ENCODE data around the gene ATG16L1.

Gene ATG16L1

DNA sequence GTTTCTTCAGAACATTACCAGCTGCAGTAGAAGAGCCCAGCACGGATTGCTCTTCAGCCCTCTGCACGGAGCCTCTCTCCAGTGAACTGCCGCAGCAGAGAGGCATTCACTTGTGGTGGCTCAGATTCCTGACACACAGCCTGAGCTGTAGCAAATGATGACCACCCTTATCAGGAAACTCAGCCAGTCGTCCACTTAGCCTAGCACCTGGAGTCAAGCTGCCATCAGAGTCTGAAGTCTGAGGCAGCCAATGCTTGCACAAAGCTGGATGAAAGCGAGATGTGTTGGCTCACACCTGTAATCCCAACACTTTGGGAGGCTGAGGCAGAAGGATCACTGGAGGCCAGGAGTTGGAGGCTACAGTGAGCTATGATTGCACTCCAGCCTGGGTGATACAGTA is 44.4 kb downstream of the ATG16L1 start:
- Histone ChIP-seq H3K27me3 (ENCODE audit: insufficient read depth, low read depth) (no peaks in the 10 kb centered on the region), H3K36me3 (ENCODE audit: insufficient read depth) (no peaks in the 10 kb centered on the region; the same call in 1 of the 2 replicates), H3K27ac (no peak overlapping the region)

DNA sequence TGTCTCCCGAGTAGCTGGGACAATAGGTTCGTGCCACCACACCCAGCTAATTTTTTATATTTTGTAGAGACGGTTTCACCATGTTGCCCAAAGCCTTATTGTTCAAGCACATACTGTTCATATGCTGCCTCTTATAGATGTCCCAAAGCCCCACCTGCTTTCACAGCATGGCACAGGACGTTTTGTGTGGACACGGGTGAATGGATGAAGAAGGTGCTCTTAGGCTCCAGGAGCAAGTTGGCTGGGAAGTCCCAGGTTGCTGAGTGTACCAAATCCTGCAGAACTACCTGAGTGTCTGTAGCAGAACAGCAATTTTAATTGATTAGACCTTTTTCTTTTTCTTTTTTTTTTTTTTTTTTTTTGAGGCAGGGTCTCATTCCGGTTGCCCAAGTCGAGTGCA is 45.6 kb downstream of the ATG16L1 start:
- TF ChIP-seq, protein P1, sequence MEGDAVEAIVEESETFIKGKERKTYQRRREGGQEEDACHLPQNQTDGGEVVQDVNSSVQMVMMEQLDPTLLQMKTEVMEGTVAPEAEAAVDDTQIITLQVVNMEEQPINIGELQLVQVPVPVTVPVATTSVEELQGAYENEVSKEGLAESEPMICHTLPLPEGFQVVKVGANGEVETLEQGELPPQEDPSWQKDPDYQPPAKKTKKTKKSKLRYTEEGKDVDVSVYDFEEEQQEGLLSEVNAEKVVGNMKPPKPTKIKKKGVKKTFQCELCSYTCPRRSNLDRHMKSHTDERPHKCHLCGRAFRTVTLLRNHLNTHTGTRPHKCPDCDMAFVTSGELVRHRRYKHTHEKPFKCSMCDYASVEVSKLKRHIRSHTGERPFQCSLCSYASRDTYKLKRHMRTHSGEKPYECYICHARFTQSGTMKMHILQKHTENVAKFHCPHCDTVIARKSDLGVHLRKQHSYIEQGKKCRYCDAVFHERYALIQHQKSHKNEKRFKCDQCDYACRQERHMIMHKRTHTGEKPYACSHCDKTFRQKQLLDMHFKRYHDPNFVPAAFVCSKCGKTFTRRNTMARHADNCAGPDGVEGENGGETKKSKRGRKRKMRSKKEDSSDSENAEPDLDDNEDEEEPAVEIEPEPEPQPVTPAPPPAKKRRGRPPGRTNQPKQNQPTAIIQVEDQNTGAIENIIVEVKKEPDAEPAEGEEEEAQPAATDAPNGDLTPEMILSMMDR (conservative IDR thresholded peaks at IDR 0.05; ENCODE audit: low read depth, low read length), result no peak
- H3K4me2 ChIP-seq, result no peak overlapping the region

More for the DNA sequence above, 44.4 kb downstream of the ATG16L1 start:
- no peaks in the 10 kb centered on the region for H3K79me2 ChIP-seq (ENCODE audit: insufficient read depth, low read depth)
- H3K4me2 ChIP-seq, result no peak overlapping the region
- no peak overlapping the region for H3K4me3 ChIP-seq (IDR thresholded peaks at IDR 0.05; ENCODE audit: insufficient read depth, low read depth, low read length)
- no peaks in the 10 kb centered on the region for H3K4me1 ChIP-seq (ENCODE audit: low read depth, poor library complexity, severe bottlenecking)
- no peaks in the 10 kb centered on the region for H4K20me1 ChIP-seq (ENCODE audit: insufficient read depth)
- H2AFZ ChIP-seq (ENCODE audit: low read depth), result no peak overlapping the region
- no peak overlapping the region for H3K9ac ChIP-seq
- TF ChIP-seq, protein P1 (conservative IDR thresholded peaks at IDR 0.05; ENCODE audit: low read depth, low read length), result no peak

DNA sequence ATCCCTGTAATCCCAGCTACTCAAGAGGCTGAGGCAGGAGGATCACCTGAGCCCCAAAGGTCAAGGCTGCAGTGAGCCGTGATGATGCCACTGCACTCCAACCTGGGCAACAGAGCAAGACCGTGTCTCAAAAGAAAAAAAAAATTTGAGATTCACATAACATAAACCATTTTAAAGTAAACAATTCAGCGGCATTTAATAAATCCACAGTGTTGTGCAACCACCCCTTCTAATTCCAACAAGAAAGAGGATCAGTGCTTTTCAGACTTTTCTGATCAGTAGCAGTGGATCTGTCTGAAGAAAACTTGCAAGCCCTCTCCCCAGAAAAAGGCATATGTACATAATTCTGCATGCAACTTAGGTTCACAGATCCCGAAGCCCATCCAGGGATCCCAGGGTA is 48.9 kb downstream of the ATG16L1 start:
- Histone ChIP-seq H3K4me3 (IDR thresholded peaks at IDR 0.05; ENCODE audit: insufficient read depth, low read depth, low read length) (no peak overlapping the region), H3K79me2 (ENCODE audit: insufficient read depth, low read depth) (no peaks in the 10 kb centered on the region), H3K4me2 (no peak overlapping the region), H3K4me1 (ENCODE audit: low read depth, poor library complexity, severe bottlenecking) (no peaks in the 10 kb centered on the region), H3K27me3 (ENCODE audit: insufficient read depth, low read depth) (no peaks in the 10 kb centered on the region), H3K27ac (no peak overlapping the region), H2AFZ (ENCODE audit: low read depth) (no peak overlapping the region), H4K20me1 (ENCODE audit: insufficient read depth) (no peaks in the 10 kb centered on the region), H3K9ac (no peak overlapping the region), H3K36me3 (ENCODE audit: insufficient read depth) (no peaks in the 10 kb centered on the region)
- TF ChIP-seq, protein P1 (conservative IDR thresholded peaks at IDR 0.05; ENCODE audit: low read depth, low read length), result no peak

More for the DNA sequence above, 45.6 kb downstream of the ATG16L1 start:
- Histone ChIP-seq H3K36me3 (ENCODE audit: insufficient read depth) (no peaks in the 10 kb centered on the region), H3K27me3 (ENCODE audit: insufficient read depth, low read depth) (no peaks in the 10 kb centered on the region), H3K4me3 (IDR thresholded peaks at IDR 0.05; ENCODE audit: insufficient read depth, low read depth, low read length) (no peak overlapping the region), H3K4me1 (ENCODE audit: low read depth, poor library complexity, severe bottlenecking) (no peaks in the 10 kb centered on the region), H2AFZ (ENCODE audit: low read depth) (no peak overlapping the region), H3K79me2 (ENCODE audit: insufficient read depth, low read depth) (no peaks in the 10 kb centered on the region), H3K27ac (no peak overlapping the region), H4K20me1 (ENCODE audit: insufficient read depth) (no peaks in the 10 kb centered on the region), H3K9ac (no peak overlapping the region)

DNA sequence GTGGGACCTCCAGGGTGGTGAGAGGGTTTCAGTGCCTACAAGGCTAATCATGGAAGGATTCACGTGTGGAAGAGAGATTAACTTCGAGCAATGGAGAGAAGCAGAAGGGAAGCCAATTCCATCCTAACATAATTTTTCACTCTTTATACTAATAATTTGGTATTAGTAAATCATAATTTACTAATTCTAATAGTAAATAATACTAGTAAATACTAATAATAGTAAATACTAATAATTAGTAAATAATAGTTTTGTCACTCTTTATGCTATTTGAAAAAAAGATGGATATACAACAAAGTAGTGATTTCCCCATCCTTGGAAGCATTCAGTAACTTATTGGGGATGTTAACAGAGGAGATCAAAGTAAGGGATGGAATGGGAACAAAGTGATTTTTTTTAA is 49.8 kb downstream of the ATG16L1 start:
- H3K27ac ChIP-seq, result no peak overlapping the region
- no peak overlapping the region for H3K4me2 ChIP-seq
- no peak overlapping the region for H2AFZ ChIP-seq (ENCODE audit: low read depth)
- no peaks in the 10 kb centered on the region for H3K36me3 ChIP-seq (ENCODE audit: insufficient read depth)
- no peaks in the 10 kb centered on the region for H4K20me1 ChIP-seq (ENCODE audit: insufficient read depth)
- H3K9ac ChIP-seq, result no peak overlapping the region
- TF ChIP-seq, protein P1 (conservative IDR thresholded peaks at IDR 0.05; ENCODE audit: low read depth, low read length), result no peak
- H3K27me3 ChIP-seq (ENCODE audit: insufficient read depth, low read depth), result no peaks in the 10 kb centered on the region
- H3K79me2 ChIP-seq (ENCODE audit: insufficient read depth, low read depth), result no peaks in the 10 kb centered on the region
- H3K4me1 ChIP-seq (ENCODE audit: low read depth, poor library complexity, severe bottlenecking), result no peaks in the 10 kb centered on the region
- no peak overlapping the region for H3K4me3 ChIP-seq (IDR thresholded peaks at IDR 0.05; ENCODE audit: insufficient read depth, low read depth, low read length)

Measured in KMS-11 (cell line).